ENCODE data around the gene UBE2L5.
"Not testable (repeated sequence)": the region's sequence is repeated elsewhere in the genome, so short reads cannot be mapped to it uniquely, and the experiment has no call there.

UBE2L5 gene

DNA sequence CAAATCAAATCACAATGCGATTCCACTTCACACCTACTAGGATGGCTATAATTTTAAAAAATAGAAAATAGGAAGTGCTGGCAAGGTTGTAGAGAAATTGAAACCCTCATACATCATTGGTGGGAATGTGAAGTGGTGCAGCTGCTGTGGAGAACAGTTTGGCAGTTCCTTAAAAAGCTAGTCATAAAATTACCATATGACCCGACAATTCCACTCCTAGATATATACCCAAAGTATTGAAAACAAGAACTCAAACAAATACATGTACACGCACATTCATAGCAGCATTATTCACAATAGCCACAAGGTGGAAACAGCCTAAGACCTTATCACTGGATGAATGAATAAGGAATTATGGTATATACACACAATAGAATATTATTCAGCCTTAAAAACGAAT is 31.4 kb downstream of the UBE2L5 start:
- no peak overlapping the region for H3K27ac ChIP-seq
- TF ChIP-seq, protein P1, sequence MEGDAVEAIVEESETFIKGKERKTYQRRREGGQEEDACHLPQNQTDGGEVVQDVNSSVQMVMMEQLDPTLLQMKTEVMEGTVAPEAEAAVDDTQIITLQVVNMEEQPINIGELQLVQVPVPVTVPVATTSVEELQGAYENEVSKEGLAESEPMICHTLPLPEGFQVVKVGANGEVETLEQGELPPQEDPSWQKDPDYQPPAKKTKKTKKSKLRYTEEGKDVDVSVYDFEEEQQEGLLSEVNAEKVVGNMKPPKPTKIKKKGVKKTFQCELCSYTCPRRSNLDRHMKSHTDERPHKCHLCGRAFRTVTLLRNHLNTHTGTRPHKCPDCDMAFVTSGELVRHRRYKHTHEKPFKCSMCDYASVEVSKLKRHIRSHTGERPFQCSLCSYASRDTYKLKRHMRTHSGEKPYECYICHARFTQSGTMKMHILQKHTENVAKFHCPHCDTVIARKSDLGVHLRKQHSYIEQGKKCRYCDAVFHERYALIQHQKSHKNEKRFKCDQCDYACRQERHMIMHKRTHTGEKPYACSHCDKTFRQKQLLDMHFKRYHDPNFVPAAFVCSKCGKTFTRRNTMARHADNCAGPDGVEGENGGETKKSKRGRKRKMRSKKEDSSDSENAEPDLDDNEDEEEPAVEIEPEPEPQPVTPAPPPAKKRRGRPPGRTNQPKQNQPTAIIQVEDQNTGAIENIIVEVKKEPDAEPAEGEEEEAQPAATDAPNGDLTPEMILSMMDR (conservative IDR thresholded peaks at IDR 0.05) = no peak; the same call in 1 of the 2 replicates
- TF ChIP-seq ZFX (IDR thresholded peaks at IDR 0.05) = no peak

- TF ChIP-seq ZFX (IDR thresholded peaks at IDR 0.05) = no peak
- TF ChIP-seq, protein P1 (conservative IDR thresholded peaks at IDR 0.05) = no peak
- no peak overlapping the region for H3K27ac ChIP-seq
These were observed 32.7 kb downstream of the UBE2L5 start for GRCh38 chr13:30454991-30455390.

DNA sequence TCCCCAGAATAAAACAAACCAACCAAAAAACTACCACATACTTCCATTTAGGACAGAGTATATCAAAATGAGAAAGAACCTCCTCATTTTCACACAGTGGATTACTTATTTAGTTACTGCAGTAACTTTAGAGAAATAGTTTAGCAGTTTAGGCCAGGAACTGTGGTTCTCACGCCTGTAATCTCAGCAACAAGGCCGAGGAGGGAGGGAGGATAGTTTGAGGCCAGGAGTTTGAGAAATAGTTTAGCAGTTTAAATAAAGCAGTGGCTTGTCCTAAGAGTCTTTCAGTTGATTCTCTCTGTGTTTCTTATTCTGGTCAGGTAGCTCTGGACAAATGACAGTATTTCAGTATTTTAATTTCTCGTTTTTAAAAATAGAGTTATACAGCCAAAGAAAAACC is 34.0 kb downstream of the UBE2L5 start:
- TF ChIP-seq, protein P1 (conservative IDR thresholded peaks at IDR 0.05) = no peak
- TF ChIP-seq ZFX (IDR thresholded peaks at IDR 0.05) = no peak
- H3K27ac ChIP-seq = no peak overlapping the region

GRCh38 chr13:30457306-30457891 is 35.1 kb downstream of the UBE2L5 start:
- TF ChIP-seq, protein P1 (conservative IDR thresholded peaks at IDR 0.05) = no peak
- no peak for TF ChIP-seq ZFX (IDR thresholded peaks at IDR 0.05)
- no peak overlapping the region for H3K27ac ChIP-seq

DNA sequence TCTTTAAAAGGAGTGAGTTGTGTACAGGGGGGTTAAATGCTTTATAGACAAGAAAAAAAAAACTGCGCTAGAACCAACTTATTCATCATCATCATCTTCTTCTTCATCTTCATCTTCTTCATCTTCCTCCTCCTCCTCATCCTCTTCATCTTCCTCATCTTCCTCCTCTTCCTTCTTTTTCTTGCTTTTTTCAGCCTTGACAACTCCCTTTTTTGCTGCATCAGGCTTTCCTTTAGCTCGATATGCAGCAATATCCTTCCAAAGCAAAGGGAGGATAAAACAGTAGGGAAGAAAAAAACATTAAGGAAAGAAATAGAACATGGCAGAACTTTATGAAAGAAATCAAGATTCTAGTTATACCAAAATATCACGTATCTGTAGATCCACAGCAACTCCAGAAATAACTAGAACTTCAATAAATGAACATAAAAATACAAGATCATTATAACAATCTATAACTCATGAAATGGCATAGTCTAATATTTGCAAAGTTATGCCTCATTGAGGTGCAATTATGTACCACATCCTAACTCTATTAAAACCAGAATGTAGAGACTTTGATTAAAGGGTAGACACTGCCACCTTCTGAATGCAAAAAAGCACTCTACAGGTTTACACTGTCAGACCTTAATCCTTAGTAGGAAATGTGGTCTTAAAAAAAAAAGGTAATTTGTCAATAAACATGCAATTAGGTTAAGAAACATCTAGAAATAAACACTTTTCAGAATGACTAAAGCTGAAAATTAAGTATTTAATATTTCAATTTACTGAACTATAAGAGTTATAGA is 39.2 kb downstream of the UBE2L5 start:
- TF ChIP-seq, protein P1 (conservative IDR thresholded peaks at IDR 0.05) = peak; percentile 51
- H3K27ac ChIP-seq = not testable (repeated sequence)

DNA sequence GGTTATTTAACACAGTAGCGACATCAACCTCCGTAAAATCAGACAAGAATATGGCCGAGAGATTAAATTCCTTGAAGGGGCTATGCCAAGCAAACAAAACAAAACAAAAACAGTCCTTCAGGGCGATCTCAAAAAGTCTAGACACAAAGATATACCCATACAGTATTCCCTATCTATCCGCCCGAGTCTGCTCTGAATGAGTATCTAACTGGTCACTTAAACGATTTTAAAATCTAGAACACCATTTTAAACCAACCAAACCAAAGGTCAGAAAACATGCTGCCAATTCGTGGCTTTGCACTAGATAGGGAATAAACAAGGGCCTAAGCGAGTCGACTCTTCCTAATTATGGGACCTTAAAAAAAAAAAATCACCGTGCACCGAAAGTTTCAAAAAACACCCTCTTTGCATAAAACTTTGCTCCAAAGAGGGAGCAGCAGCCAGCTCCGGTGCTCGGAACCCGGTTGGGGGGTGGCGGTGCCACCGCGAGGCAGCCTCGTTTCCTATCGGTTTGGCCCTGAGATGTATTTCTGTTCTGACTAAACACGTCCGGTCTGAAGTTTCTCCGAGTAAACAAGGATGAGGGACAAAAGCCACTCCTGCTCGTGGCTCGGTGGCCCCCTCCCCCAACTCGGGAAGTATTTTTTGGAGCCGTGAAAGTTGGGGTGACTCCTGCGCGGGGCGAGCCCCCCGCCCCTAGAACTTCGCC is 41.6 kb downstream of the UBE2L5 start:
- TF ChIP-seq, protein P1 (conservative IDR thresholded peaks at IDR 0.05) = no peak
- no peak for TF ChIP-seq ZFX (IDR thresholded peaks at IDR 0.05)
- H3K27ac ChIP-seq = peak overlapping the region; percentile 98
